GM12878 (cell line): ENCODE results near the gene FOXG1. TPM values are rescaled to one million over a fixed set of nuclear protein-coding genes. Genes with fewer than 3 reads are reported as not detected.

Experiments
- ATAC-seq: fragments of 200-7000 bp; cut with Tn5 transposase; 3 replicates; pipeline ENCODE4 v1.9.1; 2020; ENCODE audit warnings: mild to moderate bottlenecking, moderate library complexity
- BruUV-seq: library from RNA; stranded (reverse); fragments of 400-500 nt; replicated peaks from 2 replicates; lab custom pipeline; 2021; lab: Mats Ljungman, UMichigan
- CTCF ChIA-PET: fragments of 300-600 bp; sonication (Branson Sonifier 250); formaldehyde crosslinking; extraction: SDS; loops from one replicate; lab custom pipeline; 2021; ENCODE audit warnings: inconsistent platforms; lab: Yijun Ruan, JAX
- POLR2A ChIA-PET: fragments of 350-600 bp; formaldehyde crosslinking; extraction: SDS; loops from one replicate; lab custom pipeline; 2021; ENCODE audit warnings: inconsistent platforms; lab: Charles Lee
- RAD21 ChIA-PET: fragments of 300-600 bp; sonication (Branson Sonifier 250); formaldehyde crosslinking; loops from one replicate; lab custom pipeline; 2023; ENCODE audit warnings: antibody characterized with exemption; ENCODE audit not compliant: unreplicated experiment; lab: Charles Lee
- SMC1A ChIA-PET: fragments of 300-600 bp; sonication (Branson Sonifier 250); formaldehyde crosslinking; loops from one replicate; lab custom pipeline; 2023; ENCODE audit not compliant: unreplicated experiment, uncharacterized antibody; lab: Charles Lee
- DNase-seq: peaks from one replicate; pipeline ENCODE4 v3.0.0-alpha.2; 2011; ENCODE audit warnings: low read depth, low spot score
- FAIRE-seq: peaks from 3 replicates; lab custom pipeline; 2011; peaks lifted over from hg19 to GRCh38; lab: Jason Lieb, UNC
- H2AFZ ChIP-seq: 2 replicates; pipeline ENCODE4 v1.6.0; 2011; ENCODE audit warnings: low read depth, low read length, control low read depth; ENCODE audit not compliant: control insufficient read depth
- H3K27ac ChIP-seq: 2 replicates; pipeline ENCODE4 v1.5.1; 2011; ENCODE audit warnings: control low read depth; ENCODE audit not compliant: control insufficient read depth, insufficient read depth
- H3K27me3 ChIP-seq, 2 experiments: replicated peaks in 1 of 2; 2 replicates each; pipeline versions ENCODE4 v1.6.0 to v1.6.1; 2011; ENCODE audit warnings: low read length in 1 of 2; ENCODE audit not compliant: control insufficient read depth in 2 of 2, insufficient read depth in 2 of 2
- H3K36me3 ChIP-seq, 2 experiments: 2 replicates each; pipeline ENCODE4 v1.5.1; 2011; ENCODE audit warnings: low read length in 1 of 2; ENCODE audit not compliant: control insufficient read depth in 2 of 2, insufficient read depth in 2 of 2
- H3K4me1 ChIP-seq: 2 replicates; pipeline ENCODE4 v1.6.1; 2011; ENCODE audit warnings: mild to moderate bottlenecking, low read length, moderate library complexity, mixed read lengths; ENCODE audit not compliant: control insufficient read depth, insufficient read depth
- H3K4me2 ChIP-seq: 2 replicates; pipeline ENCODE4 v1.6.0; 2011; ENCODE audit warnings: control low read depth; ENCODE audit not compliant: control insufficient read depth, insufficient read depth
- H3K4me3 ChIP-seq: fragments of 200-600 bp; sonication (generic); 2 replicates; pipeline ENCODE4 v1.5.1; 2016
- H3K79me2 ChIP-seq: 2 replicates; pipeline ENCODE4 v1.6.0; 2011; ENCODE audit warnings: low read length; ENCODE audit not compliant: control insufficient read depth, insufficient read depth
- H3K9ac ChIP-seq: 2 replicates; pipeline ENCODE4 v1.8.0; 2011; ENCODE audit warnings: low read length, control low read depth, mixed read lengths; ENCODE audit not compliant: control insufficient read depth, insufficient read depth
- H3K9me3 ChIP-seq: replicated peaks from 3 replicates; pipeline ENCODE4 v1.5.1; 2011; ENCODE audit warnings: mild to moderate bottlenecking, low read length; ENCODE audit not compliant: control insufficient read depth, insufficient read depth
- H4K20me1 ChIP-seq: 2 replicates; pipeline ENCODE4 v1.6.0; 2011; ENCODE audit not compliant: control insufficient read depth, insufficient read depth
- CHD4 ChIP-seq: fragments of 200-600 bp; sonication (generic); IDR thresholded peaks from 2 replicates; pipeline ENCODE4 v1.6.1; 2016; ENCODE audit warnings: mild to moderate bottlenecking
- HCFC1 ChIP-seq: fragments of 150-350 bp; IDR thresholded peaks from 2 replicates; pipeline ENCODE4 v1.6.1; 2014; ENCODE audit warnings: low read length
- HDAC6 ChIP-seq: fragments of 200-600 bp; sonication (generic); IDR thresholded peaks from one replicate; pipeline ENCODE4 v1.8.0; 2017; ENCODE audit warnings: antibody characterized with exemption; ENCODE audit not compliant: unreplicated experiment
- KAT2A ChIP-seq: conservative IDR thresholded peaks from 2 replicates; pipeline ENCODE4 v1.6.1; 2011; ENCODE audit warnings: low read depth, low read length; ENCODE audit not compliant: control insufficient read depth
- NR2C2 ChIP-seq: IDR thresholded peaks from 2 replicates; pipeline ENCODE4 v1.6.1; 2011; ENCODE audit warnings: borderline replicate concordance, low read depth; ENCODE audit not compliant: control insufficient read depth, insufficient read length
- POLR2AphosphoS5 ChIP-seq: IDR thresholded peaks from 2 replicates; pipeline ENCODE4 v1.6.1; 2011; ENCODE audit warnings: mild to moderate bottlenecking, low read length, inconsistent platforms
- RBBP5 ChIP-seq: fragments of 200-600 bp; sonication (generic); conservative IDR thresholded peaks from 2 replicates; pipeline ENCODE4 v1.6.1; 2016
- SREBF2 ChIP-seq: IDR thresholded peaks from 2 replicates; pipeline ENCODE4 v1.6.1; 2012; ENCODE audit warnings: mild to moderate bottlenecking, low read length
- STAT1 ChIP-seq: fragments of 450-650 bp; conservative IDR thresholded peaks from 2 replicates; pipeline ENCODE4 v1.6.1; 2014; ENCODE audit warnings: antibody characterized with exemption, mild to moderate bottlenecking
- TARDBP ChIP-seq: IDR thresholded peaks from 2 replicates; pipeline ENCODE4 v1.6.1; 2016; ENCODE audit warnings: borderline replicate concordance
- TCF7 ChIP-seq: IDR thresholded peaks from 2 replicates; pipeline ENCODE4 v1.6.1; 2014; ENCODE audit warnings: antibody characterized with exemption, borderline replicate concordance
- ZNF217 ChIP-seq: fragments of 450-650 bp; IDR thresholded peaks from 2 replicates; pipeline ENCODE4 v1.6.1; 2017; ENCODE audit warnings: antibody characterized with exemption, mild to moderate bottlenecking
- WGBS: methylation state at CpG from one replicate; pipeline ENCODE4 v1.1.6; 2016; ENCODE audit warnings: low lambda C conversion rate; ENCODE audit not compliant: insufficient replicate concordance, insufficient coverage; ENCODE audit errors: missing lambda C conversion rate; 5-methylcytosine and 5-hydroxymethylcytosine counted together
- in situ Hi-C: fragments of 300-500 bp; cut with MboI; formaldehyde crosslinking; loops from 9 replicates; pipeline ENCODE4 v1.14.3; 2018; ENCODE audit warnings: mixed read lengths
- intact Hi-C: fragments of 100-400 bp; cut with micrococcal nuclease; formaldehyde crosslinking; loops from one replicate; pipeline ENCODE4 v1.14.2; 2022; ENCODE audit not compliant: unreplicated experiment
- polyA plus RNA-seq, 11 experiments: library from polyadenylated mRNA; depleted of rRNA in 4 of 11; unstranded in 6 of 11; stranded (reverse) in 5 of 11; fragments of >200 nt; fragmentation: Nextera tagmentation in 4 of 11; fragmentation: Illumina TruSeq in 1 of 11; extraction: Ambion mirVana in 4 of 11; extraction: Trizol in 1 of 11; gene quantifications; 1 replicate in 1 of 11; 2 replicates in 10 of 11; pipeline versions ENCODE4 v1.2.1 to v1.2.3, GENCODE V29; 2011 to 2016; ENCODE audit warnings: inconsistent platforms in 2 of 11, missing spikeins in 2 of 11, low read depth in 1 of 11
- total RNA-seq, 4 experiments: library from RNA; depleted of rRNA in 3 of 4; stranded (reverse); fragments of >200 nt in 3 of 4; fragmentation: Illumina TruSeq in 1 of 4; extraction: Trizol in 1 of 4; gene quantifications; 2 replicates each; pipeline versions ENCODE4 v1.2.1 to v1.2.3, GENCODE V29; 2013 to 2021
- TF ChIP-seq, protein P1 (sequence below): fragments of 450-650 bp; IDR thresholded peaks from 2 replicates; pipeline ENCODE4 v1.6.1; 2016; ENCODE audit warnings: mild to moderate bottlenecking
- TF ChIP-seq, protein P2 (sequence below): IDR thresholded peaks from 2 replicates; pipeline ENCODE4 v1.6.1; 2012; ENCODE audit warnings: low read depth, low read length, improper control_type of control experiment
- TF ChIP-seq, protein P3 (sequence below): fragments of 450-650 bp; IDR thresholded peaks from 2 replicates; pipeline ENCODE4 v1.6.1; 2017; ENCODE audit warnings: mild to moderate bottlenecking, moderate library complexity

The FOXG1 gene
- total and polyA plus RNA-seq, 10 of the 15 experiments (the other 5 are each of a cell fraction or from before 2014, with no cell fraction given) = 0.04 to 0.44 (median 0.06) TPM; not detected in 1

DNA sequence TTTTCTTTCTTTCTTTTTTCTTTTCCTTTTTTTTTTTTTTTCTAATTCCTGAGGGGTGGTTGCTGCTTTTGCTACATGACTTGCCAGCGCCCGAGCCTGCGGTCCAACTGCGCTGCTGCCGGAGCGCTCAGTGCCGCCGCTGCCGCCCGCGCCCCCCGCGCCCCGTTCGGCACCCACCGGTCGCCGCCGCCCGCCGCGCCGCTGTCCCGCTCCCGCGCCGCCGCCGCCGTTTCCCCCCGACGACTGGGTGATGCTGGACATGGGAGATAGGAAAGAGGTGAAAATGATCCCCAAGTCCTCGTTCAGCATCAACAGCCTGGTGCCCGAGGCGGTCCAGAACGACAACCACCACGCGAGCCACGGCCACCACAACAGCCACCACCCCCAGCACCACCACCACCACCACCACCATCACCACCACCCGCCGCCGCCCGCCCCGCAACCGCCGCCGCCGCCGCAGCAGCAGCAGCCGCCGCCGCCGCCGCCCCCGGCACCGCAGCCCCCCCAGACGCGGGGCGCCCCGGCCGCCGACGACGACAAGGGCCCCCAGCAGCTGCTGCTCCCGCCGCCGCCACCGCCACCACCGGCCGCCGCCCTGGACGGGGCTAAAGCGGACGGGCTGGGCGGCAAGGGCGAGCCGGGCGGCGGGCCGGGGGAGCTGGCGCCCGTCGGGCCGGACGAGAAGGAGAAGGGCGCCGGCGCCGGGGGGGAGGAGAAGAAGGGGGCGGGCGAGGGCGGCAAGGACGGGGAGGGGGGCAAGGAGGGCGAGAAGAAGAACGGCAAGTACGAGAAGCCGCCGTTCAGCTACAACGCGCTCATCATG, 654 bp downstream of the FOXG1 start (continued):
- TF ChIP-seq ZNF217 (no peak), HCFC1 (no peak), HDAC6 (no peak), TARDBP (no peak), RBBP5 (no peak), SREBF2 (no peak)

DNA sequence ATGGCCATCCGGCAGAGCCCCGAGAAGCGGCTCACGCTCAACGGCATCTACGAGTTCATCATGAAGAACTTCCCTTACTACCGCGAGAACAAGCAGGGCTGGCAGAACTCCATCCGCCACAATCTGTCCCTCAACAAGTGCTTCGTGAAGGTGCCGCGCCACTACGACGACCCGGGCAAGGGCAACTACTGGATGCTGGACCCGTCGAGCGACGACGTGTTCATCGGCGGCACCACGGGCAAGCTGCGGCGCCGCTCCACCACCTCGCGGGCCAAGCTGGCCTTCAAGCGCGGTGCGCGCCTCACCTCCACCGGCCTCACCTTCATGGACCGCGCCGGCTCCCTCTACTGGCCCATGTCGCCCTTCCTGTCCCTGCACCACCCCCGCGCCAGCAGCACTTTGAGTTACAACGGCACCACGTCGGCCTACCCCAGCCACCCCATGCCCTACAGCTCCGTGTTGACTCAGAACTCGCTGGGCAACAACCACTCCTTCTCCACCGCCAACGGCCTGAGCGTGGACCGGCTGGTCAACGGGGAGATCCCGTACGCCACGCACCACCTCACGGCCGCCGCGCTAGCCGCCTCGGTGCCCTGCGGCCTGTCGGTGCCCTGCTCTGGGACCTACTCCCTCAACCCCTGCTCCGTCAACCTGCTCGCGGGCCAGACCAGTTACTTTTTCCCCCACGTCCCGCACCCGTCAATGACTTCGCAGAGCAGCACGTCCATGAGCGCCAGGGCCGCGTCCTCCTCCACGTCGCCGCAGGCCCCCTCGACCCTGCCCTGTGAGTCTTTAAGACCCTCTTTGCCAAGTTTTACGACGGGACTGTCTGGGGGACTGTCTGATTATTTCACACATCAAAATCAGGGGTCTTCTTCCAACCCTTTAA, 1.5 kb downstream of the FOXG1 start:
- ChIA-PET SMC1A (no interaction called here), POLR2A (no interaction called here), RAD21 (no interaction called here), CTCF (interaction anchor here (0.6 kb wide), 1 partner anchor 1376 kb away, joined by 3 read pairs; no protein-coding TSS in a partner anchor)
- Histone ChIP-seq H3K27me3 (peaks cover 0 to 3% of the 10 kb centered on the region in 2 experiments; a peak in 2 of 4 replicates), H4K20me1 (no peaks in the 10 kb centered on the region), H3K79me2 (no peaks in the 10 kb centered on the region), H3K4me3 (no peak overlapping the region), H2AFZ (no peak overlapping the region), H3K4me1 (no peaks in the 10 kb centered on the region), H3K9ac (no peak overlapping the region), H3K4me2 (no peak overlapping the region), H3K36me3 (no peaks in the 10 kb centered on the region), H3K9me3 (peaks cover 2% of the 10 kb centered on the region; the same call in 1 of the 3 replicates), H3K27ac (no peak overlapping the region)
- no TSS peak for BruUV-seq
- in situ Hi-C loops (loop anchor here (25.0 kb wide), 2 partner anchors 444 to 1669 kb away; no protein-coding TSS in a partner anchor), intact Hi-C loops (no loop called here)
- WGBS = 80% methylated on average over 72 of the region's 77 CpGs
- FAIRE-seq (no peak), ATAC-seq (no peak), DNase-seq (no peak)
- TF ChIP-seq KAT2A = no peak
- TF ChIP-seq STAT1 = no peak
- TF ChIP-seq, protein P1, sequence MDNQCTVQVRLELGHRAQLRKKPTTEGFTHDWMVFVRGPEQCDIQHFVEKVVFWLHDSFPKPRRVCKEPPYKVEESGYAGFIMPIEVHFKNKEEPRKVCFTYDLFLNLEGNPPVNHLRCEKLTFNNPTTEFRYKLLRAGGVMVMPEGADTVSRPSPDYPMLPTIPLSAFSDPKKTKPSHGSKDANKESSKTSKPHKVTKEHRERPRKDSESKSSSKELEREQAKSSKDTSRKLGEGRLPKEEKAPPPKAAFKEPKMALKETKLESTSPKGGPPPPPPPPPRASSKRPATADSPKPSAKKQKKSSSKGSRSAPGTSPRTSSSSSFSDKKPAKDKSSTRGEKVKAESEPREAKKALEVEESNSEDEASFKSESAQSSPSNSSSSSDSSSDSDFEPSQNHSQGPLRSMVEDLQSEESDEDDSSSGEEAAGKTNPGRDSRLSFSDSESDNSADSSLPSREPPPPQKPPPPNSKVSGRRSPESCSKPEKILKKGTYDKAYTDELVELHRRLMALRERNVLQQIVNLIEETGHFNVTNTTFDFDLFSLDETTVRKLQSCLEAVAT = no peak
- no peak for TF ChIP-seq NR2C2
- no peak for TF ChIP-seq CHD4
- no peak for TF ChIP-seq TCF7
- TF ChIP-seq, protein P2, sequence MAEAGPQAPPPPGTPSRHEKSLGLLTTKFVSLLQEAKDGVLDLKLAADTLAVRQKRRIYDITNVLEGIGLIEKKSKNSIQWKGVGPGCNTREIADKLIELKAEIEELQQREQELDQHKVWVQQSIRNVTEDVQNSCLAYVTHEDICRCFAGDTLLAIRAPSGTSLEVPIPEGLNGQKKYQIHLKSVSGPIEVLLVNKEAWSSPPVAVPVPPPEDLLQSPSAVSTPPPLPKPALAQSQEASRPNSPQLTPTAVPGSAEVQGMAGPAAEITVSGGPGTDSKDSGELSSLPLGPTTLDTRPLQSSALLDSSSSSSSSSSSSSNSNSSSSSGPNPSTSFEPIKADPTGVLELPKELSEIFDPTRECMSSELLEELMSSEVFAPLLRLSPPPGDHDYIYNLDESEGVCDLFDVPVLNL = no peak
- TF ChIP-seq, protein P3, sequence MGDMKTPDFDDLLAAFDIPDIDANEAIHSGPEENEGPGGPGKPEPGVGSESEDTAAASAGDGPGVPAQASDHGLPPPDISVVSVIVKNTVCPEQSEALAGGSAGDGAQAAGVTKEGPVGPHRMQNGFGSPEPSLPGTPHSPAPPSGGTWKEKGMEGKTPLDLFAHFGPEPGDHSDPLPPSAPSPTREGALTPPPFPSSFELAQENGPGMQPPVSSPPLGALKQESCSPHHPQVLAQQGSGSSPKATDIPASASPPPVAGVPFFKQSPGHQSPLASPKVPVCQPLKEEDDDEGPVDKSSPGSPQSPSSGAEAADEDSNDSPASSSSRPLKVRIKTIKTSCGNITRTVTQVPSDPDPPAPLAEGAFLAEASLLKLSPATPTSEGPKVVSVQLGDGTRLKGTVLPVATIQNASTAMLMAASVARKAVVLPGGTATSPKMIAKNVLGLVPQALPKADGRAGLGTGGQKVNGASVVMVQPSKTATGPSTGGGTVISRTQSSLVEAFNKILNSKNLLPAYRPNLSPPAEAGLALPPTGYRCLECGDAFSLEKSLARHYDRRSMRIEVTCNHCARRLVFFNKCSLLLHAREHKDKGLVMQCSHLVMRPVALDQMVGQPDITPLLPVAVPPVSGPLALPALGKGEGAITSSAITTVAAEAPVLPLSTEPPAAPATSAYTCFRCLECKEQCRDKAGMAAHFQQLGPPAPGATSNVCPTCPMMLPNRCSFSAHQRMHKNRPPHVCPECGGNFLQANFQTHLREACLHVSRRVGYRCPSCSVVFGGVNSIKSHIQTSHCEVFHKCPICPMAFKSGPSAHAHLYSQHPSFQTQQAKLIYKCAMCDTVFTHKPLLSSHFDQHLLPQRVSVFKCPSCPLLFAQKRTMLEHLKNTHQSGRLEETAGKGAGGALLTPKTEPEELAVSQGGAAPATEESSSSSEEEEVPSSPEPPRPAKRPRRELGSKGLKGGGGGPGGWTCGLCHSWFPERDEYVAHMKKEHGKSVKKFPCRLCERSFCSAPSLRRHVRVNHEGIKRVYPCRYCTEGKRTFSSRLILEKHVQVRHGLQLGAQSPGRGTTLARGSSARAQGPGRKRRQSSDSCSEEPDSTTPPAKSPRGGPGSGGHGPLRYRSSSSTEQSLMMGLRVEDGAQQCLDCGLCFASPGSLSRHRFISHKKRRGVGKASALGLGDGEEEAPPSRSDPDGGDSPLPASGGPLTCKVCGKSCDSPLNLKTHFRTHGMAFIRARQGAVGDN = no peak
- no peak for TF ChIP-seq POLR2AphosphoS5
